Natural killer cell (primary cell): ENCODE data around the gene EHMT1. TPM values are rescaled to one million over a fixed set of nuclear protein-coding genes. Genes with fewer than 3 reads are reported as not detected.

Experiments used
- ATAC-seq, 3 donors: fragments of 150-1000 bp in 2 of 3; fragments of 200-7000 bp in 1 of 3; cut with Tn5 transposase; 1 replicate in 1 of 3; 2 replicates in 2 of 3; pipeline ENCODE4 v1.10.0; 2021; ENCODE audit warnings: mild to moderate bottlenecking in 2 of 3, moderate library complexity in 2 of 3
- DNase-seq, 2 donors: peaks; one replicate each; pipeline versions ENCODE4 v3.0.0 to v3.0.0-alpha.2; 2013 to 2021; ENCODE audit warnings: mixed read lengths in 1 of 2
- H3K27ac ChIP-seq: one replicate; pipeline ENCODE4 v1.5.1; 2013; ENCODE audit warnings: mild to moderate bottlenecking, low read length
- H3K27me3 ChIP-seq: one replicate; pipeline ENCODE4 v1.6.1; 2013; ENCODE audit warnings: low read length; ENCODE audit not compliant: control insufficient read depth, insufficient read depth
- H3K36me3 ChIP-seq: one replicate; pipeline ENCODE4 v1.6.1; 2013; ENCODE audit warnings: low read length; ENCODE audit not compliant: control insufficient read depth, insufficient read depth
- H3K4me1 ChIP-seq: one replicate; pipeline ENCODE4 v1.6.1; 2013; ENCODE audit warnings: low read length; ENCODE audit not compliant: control insufficient read depth, insufficient read depth
- H3K4me3 ChIP-seq: one replicate; pipeline ENCODE4 v1.5.1; 2013; ENCODE audit warnings: low read length
- H3K9me3 ChIP-seq: one replicate; pipeline ENCODE4 v1.6.1; 2013; ENCODE audit warnings: low read length; ENCODE audit not compliant: control insufficient read depth, insufficient read depth
- H3K27ac Mint-ChIP-seq, 2 donors: one replicate each; pipeline ENCODE4 v1.8.0; 2022; ENCODE audit warnings: mild to moderate bottlenecking in 2 of 2, mixed read lengths in 2 of 2, moderate library complexity in 1 of 2
- H3K27me3 Mint-ChIP-seq, 2 donors: one replicate each; pipeline ENCODE4 v1.8.0; 2022; ENCODE audit warnings: low read depth in 2 of 2, mixed read lengths in 2 of 2
- H3K36me3 Mint-ChIP-seq: one replicate; pipeline ENCODE4 v1.8.0; 2022; ENCODE audit warnings: mixed read lengths
- H3K4me1 Mint-ChIP-seq, 2 donors: one replicate each; pipeline ENCODE4 v1.8.0; 2022; ENCODE audit warnings: mixed read lengths in 2 of 2
- H3K4me3 Mint-ChIP-seq: one replicate; pipeline ENCODE4 v1.8.0; 2022; ENCODE audit warnings: mild to moderate bottlenecking, moderate library complexity, mixed read lengths
- H3K9me3 Mint-ChIP-seq, 2 donors: one replicate each; pipeline ENCODE4 v1.8.0; 2022; ENCODE audit warnings: mixed read lengths in 2 of 2
- CTCF ChIP-seq: fragments of 200-600 bp; IDR thresholded peaks from one replicate; pipeline ENCODE4 v1.8.0; 2022; ENCODE audit warnings: antibody characterized with exemption
- WGBS: methylation state at CpG from one replicate; pipeline ENCODE4 v1.1.7; 2013; ENCODE audit warnings: missing lambda C conversion rate; ENCODE audit not compliant: insufficient coverage; 5-methylcytosine and 5-hydroxymethylcytosine counted together
- intact Hi-C: fragments of 100-400 bp; cut with micrococcal nuclease; formaldehyde crosslinking; loops from one replicate; pipeline ENCODE4 v1.14.2; 2022
- total RNA-seq, 4 donors: library from RNA; stranded (reverse); fragments of 120-200 nt in 1 of 4; gene quantifications; one replicate each; pipeline versions ENCODE4 v1.2.3 to v1.2.4, GENCODE V29; 2013 to 2022

Gene EHMT1
- total RNA-seq, 3 donors from 2014 or later (not counting 1 experiment from before 2014, with no cell fraction given): 173 to 200 (median 176) TPM

DNA sequence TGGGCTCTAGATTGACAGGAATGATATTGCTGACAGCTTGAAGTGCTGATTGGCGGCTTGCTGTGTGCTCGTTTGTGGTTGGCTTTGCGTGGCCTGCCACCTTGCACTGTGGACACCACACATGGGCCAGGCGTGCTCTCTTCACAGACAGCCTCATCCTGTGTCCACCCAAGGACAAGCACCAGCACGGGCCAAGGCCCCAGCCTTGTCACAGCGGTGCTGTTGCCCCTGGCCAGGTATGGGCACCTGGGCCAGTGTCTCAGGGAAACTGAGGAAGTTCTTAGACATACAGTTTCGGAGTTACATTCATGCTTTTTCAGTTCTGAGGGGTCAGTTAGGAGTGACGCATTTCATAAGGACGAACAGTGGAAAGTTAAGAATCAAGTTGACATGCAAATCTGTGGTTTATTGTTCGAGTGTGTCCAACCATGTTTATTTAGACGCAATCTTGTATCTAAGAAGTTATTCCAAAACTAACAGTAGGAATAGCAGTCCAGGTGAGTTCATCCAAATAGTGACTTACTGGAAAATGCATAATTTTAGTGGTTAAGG is 125.9 kb downstream of the EHMT1 start:
- no peak for DNase-seq
- peak overlapping the region; percentile 51 to 63 for H3K27ac Mint-ChIP-seq
- peaks cover 26 to 33% of the 10 kb centered on the region in 2 donors for H3K4me1 Mint-ChIP-seq
- ATAC-seq: no peak
- no peaks in the 10 kb centered on the region for H3K27me3 Mint-ChIP-seq
- 74% methylated on average over 10 of the region's 11 CpGs for WGBS
- TF ChIP-seq CTCF: no peak
- H3K9me3 ChIP-seq: no peaks in the 10 kb centered on the region
- no peaks in the 10 kb centered on the region for H3K27me3 ChIP-seq
- no peak overlapping the region for H3K4me3 Mint-ChIP-seq
- no peaks in the 10 kb centered on the region for H3K36me3 Mint-ChIP-seq
- no peak overlapping the region for H3K4me3 ChIP-seq
- intact Hi-C loops: no loop called here
- peaks cover 11% of the 10 kb centered on the region for H3K4me1 ChIP-seq
- peak overlapping the region; percentile 33 for H3K27ac ChIP-seq
- H3K36me3 ChIP-seq: peaks cover 44% of the 10 kb centered on the region
- H3K9me3 Mint-ChIP-seq: no peaks in the 10 kb centered on the region

DNA sequence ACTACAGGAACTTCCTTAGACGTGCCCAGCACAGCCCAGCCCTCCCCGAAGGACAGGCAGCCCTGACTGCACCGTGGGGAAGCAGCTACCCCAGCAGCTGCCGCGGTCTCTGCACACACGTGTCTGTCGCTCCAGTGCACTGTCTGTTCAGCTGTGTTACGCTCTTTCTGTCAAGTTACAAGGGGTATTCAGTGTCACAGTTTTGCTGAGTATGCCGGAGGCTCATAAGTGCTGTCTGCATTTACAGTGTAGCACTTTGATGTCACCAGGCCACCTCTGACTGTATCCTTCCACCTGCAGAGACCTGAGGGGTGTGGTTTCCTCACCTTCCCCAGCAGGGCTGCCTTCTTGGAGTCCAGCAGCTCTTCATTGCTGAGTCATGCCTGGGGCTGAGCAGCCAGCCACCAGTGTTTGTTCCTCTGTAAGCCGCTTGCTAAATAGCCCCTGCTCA is 126.8 kb downstream of the EHMT1 start:
- Mint-ChIP-seq H3K27ac (peak overlapping the region; percentile 81 to 88), H3K27me3 (no peaks in the 10 kb centered on the region), H3K9me3 (no peaks in the 10 kb centered on the region), H3K4me1 (peaks cover 23 to 25% of the 10 kb centered on the region in 2 donors), H3K36me3 (no peaks in the 10 kb centered on the region), H3K4me3 (no peak overlapping the region)
- WGBS: 25% methylated on average over 10 of the region's 10 CpGs
- H3K36me3 ChIP-seq: peaks cover 46% of the 10 kb centered on the region
- no peaks in the 10 kb centered on the region for H3K27me3 ChIP-seq
- intact Hi-C loops: no loop called here
- DNase-seq (peak in 1 of 2 donors; percentile 28), ATAC-seq (peak; percentile 70 to 87 (median 84))
- no peak for TF ChIP-seq CTCF
- H3K27ac ChIP-seq: peak overlapping the region; percentile 13
- no peaks in the 10 kb centered on the region for H3K9me3 ChIP-seq
- H3K4me3 ChIP-seq: no peak overlapping the region
- H3K4me1 ChIP-seq: peaks cover 11% of the 10 kb centered on the region

GRCh38 chr9:137748311-137748710 is 129.5 kb downstream of the EHMT1 start:
- 97% methylated on average over 15 of the region's 15 CpGs for WGBS
- H3K27ac ChIP-seq: no peak overlapping the region
- no peak overlapping the region for H3K4me3 Mint-ChIP-seq
- no peaks in the 10 kb centered on the region for H3K27me3 ChIP-seq
- H3K27ac Mint-ChIP-seq: no peak overlapping the region
- H3K9me3 ChIP-seq: no peaks in the 10 kb centered on the region
- peaks cover 11% of the 10 kb centered on the region for H3K4me1 ChIP-seq
- H3K36me3 Mint-ChIP-seq: no peaks in the 10 kb centered on the region
- no peaks in the 10 kb centered on the region for H3K9me3 Mint-ChIP-seq
- no peaks in the 10 kb centered on the region for H3K27me3 Mint-ChIP-seq
- DNase-seq (no peak), ATAC-seq (no peak)
- H3K36me3 ChIP-seq: peaks cover 51% of the 10 kb centered on the region
- TF ChIP-seq CTCF: no peak
- no peak overlapping the region for H3K4me3 ChIP-seq
- intact Hi-C loops: no loop called here
- H3K4me1 Mint-ChIP-seq: peaks cover 26 to 36% of the 10 kb centered on the region in 2 donors

- Histone ChIP-seq H3K9me3 (no peaks in the 10 kb centered on the region), H3K27ac (no peak overlapping the region), H3K27me3 (no peaks in the 10 kb centered on the region), H3K36me3 (peaks cover 47% of the 10 kb centered on the region), H3K4me1 (peaks cover 11% of the 10 kb centered on the region), H3K4me3 (no peak overlapping the region)
- H3K27ac Mint-ChIP-seq: no peak overlapping the region
- no peak for DNase-seq
- 100% methylated on average over 3 of the region's 3 CpGs for WGBS
- H3K36me3 Mint-ChIP-seq: peaks cover 2% of the 10 kb centered on the region
- intact Hi-C loops: no loop called here
- no peak overlapping the region for H3K4me3 Mint-ChIP-seq
- H3K9me3 Mint-ChIP-seq: no peaks in the 10 kb centered on the region
- H3K4me1 Mint-ChIP-seq: peaks cover 26 to 36% of the 10 kb centered on the region in 2 donors
- no peaks in the 10 kb centered on the region for H3K27me3 Mint-ChIP-seq
- TF ChIP-seq CTCF: no peak
- ATAC-seq: no peak
Measured at GRCh38 chr9:137748741-137749140, 129.9 kb downstream of the EHMT1 start.
